Caco-2 (cell line): ENCODE results near the gene RXRG. TPM values are rescaled to one million over a fixed set of nuclear protein-coding genes. Genes with fewer than 3 reads are reported as not detected.
"Not testable (repeated sequence)": the region's sequence is repeated elsewhere in the genome, so short reads cannot be mapped to it uniquely, and the experiment has no call there.

Source experiments
- BruUV-seq: library from RNA; stranded (reverse); fragments of 400-500 nt; replicated peaks from 2 replicates; lab custom pipeline; 2021; lab: Mats Ljungman, UMichigan
- CTCF ChIA-PET: fragments of 300-600 bp; sonication (Branson Sonifier 250); formaldehyde crosslinking; loops from one replicate; lab custom pipeline; 2022; ENCODE audit warnings: antibody characterized with exemption; lab: Charles Lee
- POLR2A ChIA-PET: fragments of 300-600 bp; sonication (Branson Sonifier 250); formaldehyde crosslinking; loops from one replicate; lab custom pipeline; 2022; ENCODE audit warnings: antibody characterized with exemption; lab: Charles Lee
- DNase-seq, 2 experiments: peaks; one replicate each; pipeline versions ENCODE4 v3.0.0 to v3.0.0-alpha.2; 2020 to 2022
- H3K27me3 ChIP-seq: replicated peaks from 2 replicates; pipeline ENCODE4 v1.6.0; 2011; ENCODE audit warnings: low read length; ENCODE audit not compliant: control insufficient read depth, insufficient read depth
- H3K36me3 ChIP-seq: 2 replicates; pipeline ENCODE4 v1.5.1; 2011; ENCODE audit warnings: low read length; ENCODE audit not compliant: control insufficient read depth, insufficient read depth
- H3K4me1 ChIP-seq: fragments of 250-450 bp; sonication (Bioruptor Pico); 2 replicates; pipeline ENCODE4 v1.5.1; 2020; ENCODE audit warnings: mild to moderate bottlenecking
- H3K4me3 ChIP-seq: 2 replicates; pipeline ENCODE4 v1.5.1; 2011; ENCODE audit warnings: low read depth, mild to moderate bottlenecking, control low read depth, low read length
- H3K9me3 ChIP-seq: fragments of 250-450 bp; sonication (Bioruptor Pico); 2 replicates; pipeline ENCODE4 v1.5.1; 2020; ENCODE audit warnings: mild to moderate bottlenecking, moderate library complexity
- H3K27ac Mint-ChIP-seq: one replicate; pipeline ENCODE4 v1.8.0; 2022; ENCODE audit warnings: mixed read lengths; ENCODE audit not compliant: unreplicated experiment
- H3K27me3 Mint-ChIP-seq: one replicate; pipeline ENCODE4 v1.8.0; 2022; ENCODE audit warnings: mixed read lengths; ENCODE audit not compliant: insufficient read depth, unreplicated experiment
- H3K36me3 Mint-ChIP-seq: one replicate; pipeline ENCODE4 v1.8.0; 2022; ENCODE audit warnings: mild to moderate bottlenecking, mixed read lengths; ENCODE audit not compliant: insufficient read depth, unreplicated experiment
- H3K4me1 Mint-ChIP-seq: one replicate; pipeline ENCODE4 v1.8.0; 2022; ENCODE audit warnings: low read depth, mixed read lengths; ENCODE audit not compliant: unreplicated experiment
- H3K4me3 Mint-ChIP-seq: one replicate; pipeline ENCODE4 v1.8.0; 2022; ENCODE audit warnings: mild to moderate bottlenecking, moderate library complexity, mixed read lengths; ENCODE audit not compliant: unreplicated experiment
- H3K9me3 Mint-ChIP-seq: one replicate; pipeline ENCODE4 v1.8.0; 2022; ENCODE audit warnings: mixed read lengths; ENCODE audit not compliant: unreplicated experiment
- intact Hi-C: fragments of 100-400 bp; cut with micrococcal nuclease; formaldehyde crosslinking; loops from one replicate; pipeline ENCODE4 v1.10.0; 2022; ENCODE audit not compliant: unreplicated experiment
- total RNA-seq: library from RNA; stranded (reverse); gene quantifications from 2 replicates; pipeline ENCODE4 v1.2.3, GENCODE V29; 2022
- TF ChIP-seq, protein P1 (sequence below), 2 experiments: fragments of 200-600 bp in 1 of 2; IDR thresholded peaks; 1 replicate in 1 of 2; 2 replicates in 1 of 2; pipeline versions ENCODE4 v1.5.1 to v1.8.0; 2011 to 2022; ENCODE audit warnings: antibody characterized with exemption in 1 of 2, control low read depth in 1 of 2, inconsistent platforms in 1 of 2, low read depth in 1 of 2, low read length in 1 of 2, mild to moderate bottlenecking in 1 of 2, moderate library complexity in 1 of 2; ENCODE audit not compliant: insufficient read depth in 1 of 2, severe bottlenecking in 1 of 2, unreplicated experiment in 1 of 2

Gene RXRG
- total RNA-seq, 1 experiment from 2014 or later = not detected

DNA sequence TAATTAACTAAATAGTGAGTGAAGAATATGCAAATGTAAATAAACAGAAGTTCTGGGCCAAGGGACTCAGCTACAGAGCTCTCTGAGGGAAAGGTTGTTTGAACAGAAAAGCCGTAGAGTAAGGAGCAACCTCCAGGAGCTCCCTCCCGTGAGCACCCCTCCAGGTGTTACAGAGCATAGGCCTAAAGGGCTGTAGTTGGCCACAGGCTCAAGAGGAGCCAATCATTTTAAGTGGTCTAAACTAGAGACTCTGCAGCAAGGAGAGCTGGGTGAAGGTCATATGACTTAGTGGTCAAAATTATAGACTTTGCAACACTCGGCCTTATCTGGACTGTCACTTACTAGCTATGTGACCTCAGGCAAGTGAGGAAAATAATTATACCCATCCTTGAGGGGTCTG is 19.1 kb upstream of the RXRG start:
- Histone ChIP-seq H3K4me3 (no peak overlapping the region), H3K4me1 (no peaks in the 10 kb centered on the region), H3K9me3 (no peaks in the 10 kb centered on the region), H3K36me3 (no peaks in the 10 kb centered on the region), H3K27me3 (no peaks in the 10 kb centered on the region)
- CTCF ChIA-PET = no interaction called here
- no TSS peak for BruUV-seq
- no peaks in the 10 kb centered on the region for H3K9me3 Mint-ChIP-seq
- H3K4me3 Mint-ChIP-seq = no peak overlapping the region
- TF ChIP-seq, protein P1, sequence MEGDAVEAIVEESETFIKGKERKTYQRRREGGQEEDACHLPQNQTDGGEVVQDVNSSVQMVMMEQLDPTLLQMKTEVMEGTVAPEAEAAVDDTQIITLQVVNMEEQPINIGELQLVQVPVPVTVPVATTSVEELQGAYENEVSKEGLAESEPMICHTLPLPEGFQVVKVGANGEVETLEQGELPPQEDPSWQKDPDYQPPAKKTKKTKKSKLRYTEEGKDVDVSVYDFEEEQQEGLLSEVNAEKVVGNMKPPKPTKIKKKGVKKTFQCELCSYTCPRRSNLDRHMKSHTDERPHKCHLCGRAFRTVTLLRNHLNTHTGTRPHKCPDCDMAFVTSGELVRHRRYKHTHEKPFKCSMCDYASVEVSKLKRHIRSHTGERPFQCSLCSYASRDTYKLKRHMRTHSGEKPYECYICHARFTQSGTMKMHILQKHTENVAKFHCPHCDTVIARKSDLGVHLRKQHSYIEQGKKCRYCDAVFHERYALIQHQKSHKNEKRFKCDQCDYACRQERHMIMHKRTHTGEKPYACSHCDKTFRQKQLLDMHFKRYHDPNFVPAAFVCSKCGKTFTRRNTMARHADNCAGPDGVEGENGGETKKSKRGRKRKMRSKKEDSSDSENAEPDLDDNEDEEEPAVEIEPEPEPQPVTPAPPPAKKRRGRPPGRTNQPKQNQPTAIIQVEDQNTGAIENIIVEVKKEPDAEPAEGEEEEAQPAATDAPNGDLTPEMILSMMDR (IDR thresholded peaks at IDR 0.05; ENCODE audit: insufficient read depth in 1 of 2, low read depth in 1 of 2, low read length in 1 of 2, severe bottlenecking in 1 of 2, unreplicated experiment in 1 of 2) = no peak
- intact Hi-C loops = no loop called here
- H3K27ac Mint-ChIP-seq = no peak overlapping the region
- peaks cover 11% of the 10 kb centered on the region for H3K27me3 Mint-ChIP-seq
- no peaks in the 10 kb centered on the region for H3K36me3 Mint-ChIP-seq
- no peak for DNase-seq
- POLR2A ChIA-PET = no interaction called here
- H3K4me1 Mint-ChIP-seq = no peaks in the 10 kb centered on the region

DNA sequence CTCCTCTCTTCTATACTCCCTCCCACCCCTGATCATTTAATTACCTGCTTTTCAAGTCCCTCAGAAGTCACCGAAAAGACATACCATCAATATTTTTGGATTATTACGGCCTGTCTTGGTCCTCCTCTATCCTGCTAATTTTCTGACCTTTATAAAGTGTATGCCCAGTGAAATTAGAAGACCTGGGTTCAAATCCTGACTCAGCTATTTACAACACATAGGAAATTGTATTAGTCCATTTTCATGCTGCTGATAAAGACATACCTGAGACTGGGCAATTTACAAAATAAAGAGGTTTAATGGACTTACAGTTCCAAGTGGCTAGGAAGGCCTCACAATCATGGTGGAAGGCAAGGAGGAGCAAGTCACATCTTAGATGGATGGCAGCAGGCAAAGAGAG is 14.8 kb upstream of the RXRG start:
- H3K36me3 Mint-ChIP-seq, H3K4me3 ChIP-seq, H3K4me3 Mint-ChIP-seq, H3K4me1 ChIP-seq, H3K9me3 Mint-ChIP-seq, DNase-seq, H3K36me3 ChIP-seq, H3K27me3 ChIP-seq, POLR2A ChIA-PET, H3K27ac Mint-ChIP-seq, intact Hi-C loops, BruUV-seq, H3K27me3 Mint-ChIP-seq, H3K9me3 ChIP-seq: not testable (repeated sequence)
- peaks cover 19% of the 10 kb centered on the region for H3K4me1 Mint-ChIP-seq
- CTCF ChIA-PET = interaction anchor here (0.7 kb wide), 1 partner anchor 171 kb away, joined by 3 read pairs; the partner anchor contains the start of gene MGST3

DNA sequence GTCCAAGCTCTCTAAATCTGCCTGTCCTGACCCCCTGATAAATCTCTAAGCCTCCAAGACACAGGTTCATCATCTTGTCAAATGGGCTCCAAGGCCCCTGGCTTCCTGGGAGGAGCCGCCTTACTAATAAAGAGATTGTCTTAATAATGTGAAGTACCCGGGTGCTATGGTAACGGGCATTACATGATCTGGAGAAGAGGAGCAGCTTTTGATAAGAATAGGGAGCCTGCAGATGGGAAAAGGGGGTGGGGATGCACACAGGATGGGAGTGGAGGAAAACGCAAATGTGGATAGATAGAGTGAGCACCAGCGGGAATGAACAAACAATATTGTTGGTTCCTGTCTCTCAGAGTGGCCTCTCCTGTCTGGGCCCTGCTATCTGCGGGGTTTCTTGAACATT is 11.9 kb upstream of the RXRG start:
- H3K36me3 ChIP-seq = no peaks in the 10 kb centered on the region
- no peak for DNase-seq
- no TSS peak for BruUV-seq
- H3K36me3 Mint-ChIP-seq = no peaks in the 10 kb centered on the region
- H3K27me3 ChIP-seq = no peaks in the 10 kb centered on the region
- H3K9me3 Mint-ChIP-seq = no peaks in the 10 kb centered on the region
- CTCF ChIA-PET = no interaction called here
- no peaks in the 10 kb centered on the region for H3K27me3 Mint-ChIP-seq
- TF ChIP-seq, protein P1 (IDR thresholded peaks at IDR 0.05; ENCODE audit: insufficient read depth in 1 of 2, low read depth in 1 of 2, low read length in 1 of 2, severe bottlenecking in 1 of 2, unreplicated experiment in 1 of 2) = no peak
- no peaks in the 10 kb centered on the region for H3K9me3 ChIP-seq
- POLR2A ChIA-PET = no interaction called here
- peaks cover 8% of the 10 kb centered on the region; the same call in 1 of the 2 replicates for H3K4me1 ChIP-seq
- no peak overlapping the region for H3K4me3 Mint-ChIP-seq
- no peak overlapping the region for H3K27ac Mint-ChIP-seq
- peaks cover 19% of the 10 kb centered on the region for H3K4me1 Mint-ChIP-seq
- no peak overlapping the region for H3K4me3 ChIP-seq
- intact Hi-C loops = no loop called here

DNA sequence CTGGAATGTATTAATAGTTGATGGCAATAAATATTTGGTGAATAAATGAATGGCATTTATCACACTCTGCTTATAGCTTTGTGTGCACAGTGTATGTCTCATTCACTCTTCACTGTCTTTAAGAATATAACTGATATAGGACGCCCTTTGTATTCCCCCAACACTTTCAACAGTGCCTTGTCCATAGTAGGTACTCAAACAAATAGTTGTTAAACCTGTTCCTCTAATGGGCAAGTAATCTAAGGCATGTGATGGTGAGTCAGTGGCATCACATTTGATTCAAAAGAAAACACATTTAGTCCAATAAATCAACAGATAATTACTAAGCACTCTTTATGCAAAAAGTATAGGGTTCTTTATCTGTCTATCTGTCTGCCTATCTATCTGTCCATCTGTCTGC is 11.2 kb upstream of the RXRG start:
- DNase-seq = peak in 1 of 2 experiments; percentile 10
- Histone ChIP-seq H3K9me3 (no peaks in the 10 kb centered on the region), H3K27me3 (no peaks in the 10 kb centered on the region), H3K4me1 (peaks cover 8% of the 10 kb centered on the region; the same call in 1 of the 2 replicates), H3K4me3 (no peak overlapping the region), H3K36me3 (no peaks in the 10 kb centered on the region)
- TF ChIP-seq, protein P1 (IDR thresholded peaks at IDR 0.05; ENCODE audit: insufficient read depth in 1 of 2, low read depth in 1 of 2, low read length in 1 of 2, severe bottlenecking in 1 of 2, unreplicated experiment in 1 of 2) = no peak
- CTCF ChIA-PET = no interaction called here
- POLR2A ChIA-PET = no interaction called here
- Mint-ChIP-seq H3K27ac (no peak overlapping the region), H3K9me3 (no peaks in the 10 kb centered on the region), H3K4me3 (no peak overlapping the region), H3K36me3 (no peaks in the 10 kb centered on the region), H3K4me1 (peaks cover 19% of the 10 kb centered on the region), H3K27me3 (no peaks in the 10 kb centered on the region)
- intact Hi-C loops = no loop called here
- BruUV-seq = no TSS peak
